Testis (tissue), 5 donors: Measurements from ENCODE around the gene ZIC5. TPM values are rescaled to one million over a fixed set of nuclear protein-coding genes. Genes with fewer than 3 reads are reported as not detected.

Experiments
- DNase-seq: peaks from one replicate; pipeline ENCODE4 v3.0.0-alpha.2; 2019
- H3K27ac ChIP-seq, 2 donors: fragments of 200-600 bp; sonication (generic); one replicate each; pipeline ENCODE4 v1.5.1; 2019
- H3K27me3 ChIP-seq: fragments of 200-600 bp; sonication (generic); one replicate; pipeline ENCODE4 v1.5.1; 2019
- H3K36me3 ChIP-seq: fragments of 200-600 bp; sonication (generic); one replicate; pipeline ENCODE4 v1.5.1; 2017; ENCODE audit warnings: low read depth; ENCODE audit errors: missing control alignments
- H3K4me1 ChIP-seq: fragments of 200-600 bp; sonication (generic); one replicate; pipeline ENCODE4 v1.5.1; 2019
- H3K4me3 ChIP-seq, 2 donors: fragments of 200-600 bp; sonication (generic); one replicate each; pipeline ENCODE4 v1.5.1; 2017 to 2019
- H3K9me3 ChIP-seq: fragments of 200-600 bp; sonication (generic); one replicate; pipeline ENCODE4 v1.5.1; 2017
- POLR2A ChIP-seq: fragments of 450-650 bp; IDR thresholded peaks from one replicate; pipeline ENCODE4 v1.6.1; 2017; ENCODE audit warnings: antibody characterized with exemption, mild to moderate bottlenecking, moderate library complexity
- WGBS, 2 donors: methylation state at CpG; one replicate each; pipeline ENCODE4 v1.1.5; 2018; 5-methylcytosine and 5-hydroxymethylcytosine counted together
- intact Hi-C: fragments of 100-400 bp; cut with DNase I; formaldehyde crosslinking; loops from one replicate; pipeline ENCODE4 v1.15.1; 2023; ENCODE audit warnings: low total_unique reads
- long read RNA-seq, 2 donors: transcript quantifications; one replicate each; lab custom pipeline, GENCODE V29; 2026
- polyA plus RNA-seq: library from polyadenylated mRNA; stranded (reverse); fragments of 350-450 nt; fragmentation: Illumina TruSeq; extraction: RNeasy Lipid Tissue Mini Kit (QIAGEN cat#74804); gene quantifications from one replicate; pipeline ENCODE4 v1.2.3, GENCODE V29; 2014; ENCODE audit warnings: low read depth, low replicate concordance; ENCODE audit not compliant: insufficient read depth
- total RNA-seq, 2 donors: library from RNA; depleted of rRNA; stranded (reverse); fragments of >200 nt; gene quantifications; one replicate each; pipeline ENCODE4 v1.2.3, GENCODE V29; 2016
- TF ChIP-seq, protein P1 (sequence below), 3 experiments: fragments of 450-650 bp in 2 of 3; fragments of 200-600 bp in 1 of 3; sonication (generic) in 1 of 3; IDR thresholded peaks; one replicate each; pipeline ENCODE4 v1.5.1; 2016 to 2019; ENCODE audit warnings: antibody characterized with exemption in 3 of 3, mild to moderate bottlenecking in 2 of 3, moderate library complexity in 1 of 3

The ZIC5 gene
- total RNA-seq, result 1 to 10 TPM; 2.0 to 3.0 TPM
- 6.9 TPM for polyA plus RNA-seq
- long read RNA-seq, donor 1, result 0 reads
- long read RNA-seq, donor 2, result 0 reads

DNA sequence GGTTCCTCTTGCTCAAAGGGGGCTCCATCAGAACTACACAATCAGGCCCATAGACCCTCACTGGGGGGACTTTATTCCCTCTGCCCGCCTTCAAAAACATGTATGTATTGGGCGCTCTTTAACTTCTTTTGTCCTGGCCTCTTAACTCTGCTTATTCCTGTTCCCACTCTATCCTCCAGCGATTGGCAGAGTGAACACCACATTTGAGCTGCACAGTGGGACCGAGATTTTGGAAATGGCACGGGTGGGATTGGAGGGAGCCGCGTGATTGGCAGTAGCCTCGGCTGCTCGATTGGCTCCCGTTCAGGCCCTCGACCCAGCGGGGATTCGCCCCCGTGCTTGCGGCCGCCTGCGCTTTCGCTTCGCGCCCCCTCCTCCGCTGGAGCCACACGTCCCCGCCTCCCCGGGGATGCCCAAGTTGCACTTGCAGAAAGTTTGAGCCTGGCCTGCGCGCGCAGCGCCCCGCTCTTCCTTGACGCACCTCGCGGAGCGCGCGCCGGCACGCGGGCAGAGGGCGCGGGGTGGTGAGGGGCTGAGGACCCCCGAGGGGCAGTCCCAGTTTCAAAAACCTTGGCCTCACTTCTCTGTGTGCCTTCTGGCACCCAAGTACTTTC, at the start of gene ZIC5:
ZIC5 (minus strand) TSS at position 192 of the 614 bp plus-strand sequence; CDS start at position 28, 164 bp downstream.
- intact Hi-C loops, result no loop called here
- TF ChIP-seq, protein P1, sequence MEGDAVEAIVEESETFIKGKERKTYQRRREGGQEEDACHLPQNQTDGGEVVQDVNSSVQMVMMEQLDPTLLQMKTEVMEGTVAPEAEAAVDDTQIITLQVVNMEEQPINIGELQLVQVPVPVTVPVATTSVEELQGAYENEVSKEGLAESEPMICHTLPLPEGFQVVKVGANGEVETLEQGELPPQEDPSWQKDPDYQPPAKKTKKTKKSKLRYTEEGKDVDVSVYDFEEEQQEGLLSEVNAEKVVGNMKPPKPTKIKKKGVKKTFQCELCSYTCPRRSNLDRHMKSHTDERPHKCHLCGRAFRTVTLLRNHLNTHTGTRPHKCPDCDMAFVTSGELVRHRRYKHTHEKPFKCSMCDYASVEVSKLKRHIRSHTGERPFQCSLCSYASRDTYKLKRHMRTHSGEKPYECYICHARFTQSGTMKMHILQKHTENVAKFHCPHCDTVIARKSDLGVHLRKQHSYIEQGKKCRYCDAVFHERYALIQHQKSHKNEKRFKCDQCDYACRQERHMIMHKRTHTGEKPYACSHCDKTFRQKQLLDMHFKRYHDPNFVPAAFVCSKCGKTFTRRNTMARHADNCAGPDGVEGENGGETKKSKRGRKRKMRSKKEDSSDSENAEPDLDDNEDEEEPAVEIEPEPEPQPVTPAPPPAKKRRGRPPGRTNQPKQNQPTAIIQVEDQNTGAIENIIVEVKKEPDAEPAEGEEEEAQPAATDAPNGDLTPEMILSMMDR (IDR thresholded peaks at IDR 0.05), result no peak
- TF ChIP-seq POLR2A, result no peak
- no peak for DNase-seq
- peak within 1 kb of the TSS; percentile 16 to 29 for H3K4me3 ChIP-seq
- H3K27me3 ChIP-seq, result peaks cover 12% of the 10 kb centered on the region
- H3K36me3 ChIP-seq, result no peaks in the 10 kb centered on the region
- H3K4me1 ChIP-seq, result peaks cover 4% of the 10 kb centered on the region
- no peak within 1 kb of the TSS for H3K27ac ChIP-seq
- H3K9me3 ChIP-seq, result no peaks in the 10 kb centered on the region
- WGBS, 2 donors, result 5 to 9% methylated on average over 10 to 41 of the region's 41 CpGs

DNA sequence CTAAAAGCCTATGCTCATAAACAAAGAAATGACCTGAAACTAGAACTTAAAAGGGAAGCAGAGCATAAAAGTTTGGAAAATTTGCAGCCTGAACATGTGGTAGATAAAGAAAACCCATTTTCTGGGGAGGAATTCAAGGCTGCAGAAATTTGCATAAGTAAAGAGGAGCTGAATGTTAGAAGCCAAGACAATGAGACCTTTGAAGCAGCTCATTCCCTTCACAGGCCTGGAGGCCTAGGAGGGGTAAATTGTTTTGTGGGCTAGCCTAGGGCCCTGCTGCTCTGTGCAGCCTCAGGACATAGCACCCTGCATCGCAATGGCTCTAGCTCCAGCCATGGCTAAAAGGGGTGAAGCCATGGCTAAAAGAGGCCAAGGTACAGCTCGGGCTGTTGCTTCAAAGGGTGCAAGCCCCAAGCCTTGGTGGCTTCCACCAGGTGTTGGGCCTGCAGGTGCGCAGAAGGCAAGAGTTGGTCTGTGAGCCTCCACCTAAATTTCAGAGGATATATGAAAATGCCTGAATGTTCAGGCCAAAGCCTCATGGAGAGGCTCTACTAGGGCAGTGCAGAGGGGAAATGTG, 48.3 kb upstream of the ZIC5 start:
- H3K36me3 ChIP-seq, result no peaks in the 10 kb centered on the region
- DNase-seq, result no peak
- H3K4me1 ChIP-seq, result no peaks in the 10 kb centered on the region
- H3K27ac ChIP-seq, result no peak overlapping the region
- no peaks in the 10 kb centered on the region for H3K27me3 ChIP-seq
- WGBS, 2 donors, result 95 to 96% methylated on average over 3 of the region's 3 CpGs
- no peak for TF ChIP-seq POLR2A
- TF ChIP-seq, protein P1 (IDR thresholded peaks at IDR 0.05), result no peak
- intact Hi-C loops, result no loop called here
- no peaks in the 10 kb centered on the region for H3K9me3 ChIP-seq
- H3K4me3 ChIP-seq, result no peak overlapping the region

DNA sequence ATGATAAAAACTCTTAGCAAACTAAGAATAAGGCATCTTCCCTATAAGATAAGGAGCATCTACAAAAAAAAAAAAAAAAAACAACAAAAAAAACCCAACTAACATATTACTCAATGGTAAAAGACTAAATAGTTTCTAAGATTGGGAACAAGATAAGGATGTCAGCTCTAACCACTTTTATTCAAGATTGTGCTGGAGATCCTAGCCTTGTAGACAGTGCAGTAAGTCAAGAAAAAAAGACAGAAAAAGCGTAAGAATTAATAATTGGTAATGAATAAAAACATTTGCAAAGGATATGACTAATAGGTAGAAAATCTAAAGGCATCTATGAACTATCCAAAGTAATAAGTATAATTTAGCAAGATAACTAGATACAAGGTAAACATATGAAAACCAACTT, 43.1 kb upstream of the ZIC5 start:
- Histone ChIP-seq H3K27me3 (no peaks in the 10 kb centered on the region), H3K4me1 (no peaks in the 10 kb centered on the region), H3K4me3 (no peak overlapping the region), H3K36me3 (no peaks in the 10 kb centered on the region), H3K27ac (no peak overlapping the region), H3K9me3 (no peaks in the 10 kb centered on the region)
- intact Hi-C loops, result no loop called here
- TF ChIP-seq POLR2A, result no peak
- TF ChIP-seq, protein P1 (IDR thresholded peaks at IDR 0.05), result no peak
- 97 to 98% methylated on average over 1 of the region's 1 CpG for WGBS, 2 donors
- no peak for DNase-seq

DNA sequence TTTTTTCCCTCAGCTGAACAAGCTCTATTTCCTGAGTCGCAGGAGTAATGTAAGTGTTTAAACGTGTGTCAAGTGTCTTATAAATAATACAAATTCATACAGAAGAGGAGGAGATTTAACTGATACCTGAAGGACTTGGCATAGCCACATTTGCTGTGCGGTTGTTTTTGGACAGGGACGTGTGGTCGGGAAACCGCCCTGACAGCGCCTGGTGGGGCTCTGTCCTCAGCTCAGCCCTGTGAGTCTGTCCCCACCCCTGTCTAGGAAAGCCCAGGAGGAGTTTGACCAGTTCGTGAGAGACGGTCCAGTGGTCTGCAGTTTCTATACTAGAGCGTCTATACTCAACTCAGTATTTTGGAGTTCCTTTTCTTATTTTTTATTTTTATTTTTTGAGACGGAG, 26.7 kb upstream of the ZIC5 start:
- TF ChIP-seq, protein P1 (IDR thresholded peaks at IDR 0.05), result no peak
- no peak for TF ChIP-seq POLR2A
- H3K4me3 ChIP-seq, result peak overlapping the region; percentile 36 to 54
- DNase-seq, result no peak
- no peaks in the 10 kb centered on the region for H3K36me3 ChIP-seq
- no peak overlapping the region for H3K27ac ChIP-seq
- 74 to 79% methylated on average over 11 of the region's 11 CpGs for WGBS, 2 donors
- peaks cover 6% of the 10 kb centered on the region for H3K27me3 ChIP-seq
- intact Hi-C loops, result no loop called here
- H3K9me3 ChIP-seq, result no peaks in the 10 kb centered on the region
- H3K4me1 ChIP-seq, result no peaks in the 10 kb centered on the region
